Activated CD8-positive, alpha-beta T cell treated with anti-CD3 and anti-CD28 coated beads, Interleukin-2, amount 10 ng/mL, durations not matched to agents 7 days and 5 days (primary cell): ENCODE measurements around the gene HDGFL3. TPM values are rescaled to one million over a fixed set of nuclear protein-coding genes. Genes with fewer than 3 reads are reported as not detected.
"Not testable (repeated sequence)": the region's sequence is repeated elsewhere in the genome, so short reads cannot be mapped to it uniquely, and the experiment has no call there.

Experiments
- ATAC-seq: fragments of 150-1000 bp; cut with Tn5 transposase; one replicate; pipeline ENCODE4 v1.10.0; 2021; ENCODE audit warnings: moderate library complexity
- CTCF ChIA-PET: fragments of 350-600 bp; sonication (Branson Sonifier 250); formaldehyde crosslinking; loops from one replicate; lab custom pipeline; 2021; ENCODE audit warnings: antibody characterized with exemption; lab: Charles Lee
- POLR2A ChIA-PET: fragments of 350-600 bp; sonication (Branson Sonifier 250); formaldehyde crosslinking; loops from one replicate; lab custom pipeline; 2021; ENCODE audit warnings: antibody characterized with exemption; lab: Charles Lee
- DNase-seq: peaks from one replicate; pipeline ENCODE4 v3.0.0-alpha.2; 2020
- H3K27ac Mint-ChIP-seq: one replicate; pipeline ENCODE4 v1.8.0; 2021; ENCODE audit warnings: mild to moderate bottlenecking, mixed read lengths
- H3K27me3 Mint-ChIP-seq: one replicate; pipeline ENCODE4 v1.8.0; 2021; ENCODE audit warnings: low read depth, mixed read lengths
- H3K36me3 Mint-ChIP-seq: one replicate; pipeline ENCODE4 v1.8.0; 2021; ENCODE audit warnings: low read depth, mixed read lengths
- H3K4me1 Mint-ChIP-seq: one replicate; pipeline ENCODE4 v1.8.0; 2021; ENCODE audit warnings: low read depth, mixed read lengths
- H3K4me3 Mint-ChIP-seq: one replicate; pipeline ENCODE4 v1.8.0; 2021; ENCODE audit warnings: mild to moderate bottlenecking, mixed read lengths
- H3K9me3 Mint-ChIP-seq: one replicate; pipeline ENCODE4 v1.8.0; 2022; ENCODE audit warnings: mixed read lengths; ENCODE audit not compliant: insufficient read depth
- total RNA-seq, 2 experiments: library from RNA; stranded (reverse); gene quantifications; one replicate each; pipeline ENCODE4 v1.2.3, GENCODE V29; 2021

HDGFL3 gene
- total RNA-seq, 2 experiments from 2014 or later, result 76.8 to 79.7 TPM

DNA sequence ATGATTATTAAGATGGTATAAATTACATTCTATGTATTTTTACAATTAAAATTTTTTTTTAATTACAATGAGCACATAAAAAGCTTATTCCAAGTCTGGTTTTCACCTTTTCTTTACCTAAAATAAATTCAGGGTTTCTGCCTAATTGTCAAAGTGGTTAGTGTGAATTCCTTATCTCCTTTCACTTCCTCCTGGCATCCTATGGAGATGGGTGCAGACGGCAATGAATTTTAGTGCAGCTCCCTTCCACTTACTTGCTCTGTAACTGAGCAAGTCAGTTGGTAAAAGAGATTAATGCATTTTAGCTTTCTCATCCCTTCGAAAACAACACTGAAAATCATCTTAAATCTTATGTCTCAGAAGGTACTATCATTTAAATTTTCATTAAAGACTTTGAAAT is 13.1 kb downstream of the HDGFL3 start:
- ChIA-PET POLR2A (no interaction called here), CTCF (interaction anchor here (2.1 kb wide), 1 partner anchor 14 kb away, joined by 8 read pairs; the partner anchor contains the start of gene HDGFL3)
- Mint-ChIP-seq H3K27me3 (no peaks in the 10 kb centered on the region), H3K4me3 (no peak overlapping the region), H3K9me3 (peaks cover 6% of the 10 kb centered on the region), H3K36me3 (peaks cover 37% of the 10 kb centered on the region), H3K4me1 (peaks cover 40% of the 10 kb centered on the region), H3K27ac (no peak overlapping the region)
- DNase-seq (no peak), ATAC-seq (no peak)

DNA sequence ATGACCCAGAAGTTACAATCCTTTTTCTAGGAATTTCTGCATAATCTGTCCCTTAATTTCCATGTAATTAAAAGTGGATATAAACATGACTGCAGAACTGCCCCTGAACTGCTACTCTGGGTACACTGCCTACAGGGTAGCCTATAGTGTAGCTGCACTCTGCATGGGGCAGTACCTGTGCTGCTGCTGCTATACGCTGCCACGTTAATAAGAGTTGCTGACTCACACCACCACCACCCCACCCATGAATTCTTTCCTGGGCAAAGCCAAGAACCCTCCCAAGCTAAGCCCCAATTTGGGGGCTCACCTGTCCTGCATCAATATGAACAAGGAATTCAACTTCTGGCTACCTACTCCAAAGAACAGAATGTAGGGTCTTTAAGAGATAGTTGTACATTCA is 13.9 kb downstream of the HDGFL3 start:
- DNase-seq, result no peak
- Mint-ChIP-seq H3K9me3 (peaks cover 6% of the 10 kb centered on the region), H3K4me3 (no peak overlapping the region), H3K27ac (no peak overlapping the region), H3K36me3 (peaks cover 44% of the 10 kb centered on the region), H3K27me3 (no peaks in the 10 kb centered on the region), H3K4me1 (peaks cover 32% of the 10 kb centered on the region)
- ATAC-seq, result no peak
- ChIA-PET POLR2A (no interaction called here), CTCF (no interaction called here)

DNA sequence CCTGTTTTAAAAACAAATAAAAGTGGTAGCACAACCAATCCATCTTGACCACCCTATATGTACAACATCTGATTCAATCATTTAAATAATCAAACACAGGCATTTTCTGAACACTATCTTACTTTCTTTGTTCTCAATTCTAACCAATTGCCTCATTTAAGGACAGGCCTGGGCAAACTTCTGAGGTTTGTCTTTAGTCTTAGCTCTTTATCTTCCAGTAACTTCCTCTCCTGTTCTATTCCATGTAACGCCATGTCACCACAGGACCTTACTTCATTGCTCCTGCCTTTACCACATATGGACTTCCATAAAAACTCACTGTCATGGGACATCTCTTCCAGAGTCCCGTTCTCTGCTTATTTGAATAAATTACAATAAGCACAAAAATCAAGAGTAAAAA is 14.9 kb downstream of the HDGFL3 start:
- Mint-ChIP-seq H3K27ac (no peak overlapping the region), H3K9me3 (peaks cover 6% of the 10 kb centered on the region), H3K4me1 (peaks cover 25% of the 10 kb centered on the region), H3K4me3 (no peak overlapping the region), H3K27me3 (no peaks in the 10 kb centered on the region), H3K36me3 (peaks cover 47% of the 10 kb centered on the region)
- DNase-seq (no peak), ATAC-seq (no peak)
- POLR2A ChIA-PET, result no interaction called here
- CTCF ChIA-PET, result no interaction called here

DNA sequence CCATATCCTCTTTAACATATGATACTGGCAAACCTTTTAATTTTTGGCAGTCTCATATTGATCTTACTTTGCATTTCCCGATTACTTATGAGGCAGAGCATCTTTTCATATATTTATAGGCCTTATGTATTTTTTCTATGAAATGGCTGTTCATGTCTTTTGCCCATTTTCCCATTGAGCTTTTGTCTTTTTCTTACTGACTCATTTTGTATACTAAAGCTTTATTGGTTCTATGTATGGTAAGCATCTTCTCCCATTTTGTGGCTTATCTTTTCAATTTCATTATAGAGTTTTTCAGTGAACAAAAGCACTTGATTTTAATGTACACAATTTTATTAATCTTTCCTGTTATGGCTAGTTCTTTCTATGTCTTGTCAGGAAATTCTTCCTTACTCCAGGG is 17.2 kb downstream of the HDGFL3 start:
- no peaks in the 10 kb centered on the region for H3K27me3 Mint-ChIP-seq
- ChIA-PET CTCF (no interaction called here), POLR2A (interaction anchor here (1.2 kb wide), 1 partner anchor 26 kb away, joined by 3 read pairs; no protein-coding TSS in a partner anchor)
- no peak for ATAC-seq
- H3K4me3 Mint-ChIP-seq, result no peak overlapping the region
- peaks cover 46% of the 10 kb centered on the region for H3K36me3 Mint-ChIP-seq
- no peak for DNase-seq
- no peak overlapping the region for H3K27ac Mint-ChIP-seq
- H3K4me1 Mint-ChIP-seq, result peaks cover 16% of the 10 kb centered on the region
- H3K9me3 Mint-ChIP-seq, result peaks cover 6% of the 10 kb centered on the region

DNA sequence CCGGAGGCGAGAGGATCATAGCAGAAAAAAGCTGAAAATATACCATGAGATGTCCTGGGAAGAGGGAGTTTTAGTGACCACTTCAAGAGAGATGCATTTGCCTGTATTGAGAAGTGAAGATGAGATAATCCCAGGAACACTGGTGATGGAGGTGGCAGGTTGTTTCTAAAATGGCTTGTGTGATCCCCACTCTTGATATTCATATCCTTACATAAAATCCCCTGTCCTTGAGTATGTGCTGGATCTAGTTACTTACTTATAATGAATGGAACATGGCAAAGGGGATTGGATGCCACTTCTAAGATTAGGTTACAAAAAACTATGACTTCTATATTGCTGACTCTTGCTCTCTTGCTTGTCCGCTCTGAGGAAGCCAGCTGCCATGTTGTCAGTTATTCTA is 22.1 kb downstream of the HDGFL3 start:
- DNase-seq (no peak), ATAC-seq (no peak)
- H3K27ac Mint-ChIP-seq, result no peak overlapping the region
- ChIA-PET POLR2A (no interaction called here), CTCF (no interaction called here)
- no peak overlapping the region for H3K4me3 Mint-ChIP-seq
- peaks cover 3% of the 10 kb centered on the region for H3K27me3 Mint-ChIP-seq
- H3K4me1 Mint-ChIP-seq, result peaks cover 3% of the 10 kb centered on the region
- peaks cover 29% of the 10 kb centered on the region for H3K36me3 Mint-ChIP-seq
- peaks cover 1% of the 10 kb centered on the region for H3K9me3 Mint-ChIP-seq

GRCh38 chr15:83178869-83179325 is 28.7 kb downstream of the HDGFL3 start:
- no peak overlapping the region for H3K27ac Mint-ChIP-seq
- H3K4me3 Mint-ChIP-seq, result no peak overlapping the region
- peaks cover 4% of the 10 kb centered on the region for H3K27me3 Mint-ChIP-seq
- peaks cover 16% of the 10 kb centered on the region for H3K36me3 Mint-ChIP-seq
- ATAC-seq (no peak), DNase-seq (no peak)
- ChIA-PET CTCF (no interaction called here), POLR2A (no interaction called here)
- peaks cover 14% of the 10 kb centered on the region for H3K4me1 Mint-ChIP-seq
- no peaks in the 10 kb centered on the region for H3K9me3 Mint-ChIP-seq

DNA sequence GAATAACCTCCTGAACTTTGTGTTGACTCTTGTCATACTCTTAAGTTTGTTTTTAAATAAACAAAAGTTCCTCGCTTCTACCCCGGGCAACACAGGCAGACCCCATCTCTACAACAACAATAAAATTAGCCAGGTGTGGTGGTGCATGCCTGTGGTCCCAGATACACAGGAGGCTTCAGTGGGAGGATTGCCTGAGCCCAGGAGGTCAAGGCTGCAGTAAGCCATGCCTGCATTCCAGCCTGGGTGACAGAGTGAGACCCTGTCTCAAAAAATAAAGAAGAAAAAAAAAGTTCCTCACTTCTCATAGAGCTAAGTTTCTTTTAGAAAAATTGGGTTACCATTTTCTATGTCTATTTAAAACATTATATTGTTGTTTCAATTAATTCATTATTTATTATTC is 29.2 kb downstream of the HDGFL3 start:
- Mint-ChIP-seq H3K27ac (no peak overlapping the region), H3K36me3 (peaks cover 17% of the 10 kb centered on the region), H3K4me1 (peaks cover 16% of the 10 kb centered on the region), H3K4me3 (no peak overlapping the region), H3K27me3 (peaks cover 4% of the 10 kb centered on the region), H3K9me3 (no peaks in the 10 kb centered on the region)
- POLR2A ChIA-PET, result no interaction called here
- no peak for ATAC-seq
- CTCF ChIA-PET, result no interaction called here
- no peak for DNase-seq

DNA sequence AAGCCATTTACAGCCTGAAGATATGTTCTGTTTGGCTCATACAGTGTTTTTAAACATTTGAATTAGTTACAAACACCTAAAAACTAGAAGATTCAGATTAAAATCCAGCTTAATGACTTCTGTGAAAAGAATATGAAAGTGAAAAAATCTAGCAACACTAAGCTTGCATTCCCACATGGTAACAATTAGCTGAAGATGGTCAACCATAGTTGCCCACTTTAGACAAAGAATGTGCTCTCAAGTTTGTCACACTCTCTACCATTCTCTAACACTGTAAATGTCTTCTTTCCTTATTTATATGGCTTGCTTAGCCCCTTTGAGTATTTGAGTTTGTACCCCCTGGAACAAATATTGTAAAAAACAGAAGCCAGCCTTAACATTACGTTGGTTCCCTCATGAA is 32.7 kb downstream of the HDGFL3 start:
- Mint-ChIP-seq H3K9me3 (peaks cover 5% of the 10 kb centered on the region), H3K36me3 (peaks cover 26% of the 10 kb centered on the region), H3K27ac (no peak overlapping the region), H3K4me3 (no peak overlapping the region), H3K4me1 (peaks cover 24% of the 10 kb centered on the region), H3K27me3 (peaks cover 4% of the 10 kb centered on the region)
- ChIA-PET CTCF (interaction anchor here (1.0 to 1.1 kb wide), 3 partner anchors 10 to 325 kb away, joined by 3 to 4 read pairs (median 3); no protein-coding TSS in a partner anchor), POLR2A (no interaction called here)
- ATAC-seq (no peak), DNase-seq (no peak)

DNA sequence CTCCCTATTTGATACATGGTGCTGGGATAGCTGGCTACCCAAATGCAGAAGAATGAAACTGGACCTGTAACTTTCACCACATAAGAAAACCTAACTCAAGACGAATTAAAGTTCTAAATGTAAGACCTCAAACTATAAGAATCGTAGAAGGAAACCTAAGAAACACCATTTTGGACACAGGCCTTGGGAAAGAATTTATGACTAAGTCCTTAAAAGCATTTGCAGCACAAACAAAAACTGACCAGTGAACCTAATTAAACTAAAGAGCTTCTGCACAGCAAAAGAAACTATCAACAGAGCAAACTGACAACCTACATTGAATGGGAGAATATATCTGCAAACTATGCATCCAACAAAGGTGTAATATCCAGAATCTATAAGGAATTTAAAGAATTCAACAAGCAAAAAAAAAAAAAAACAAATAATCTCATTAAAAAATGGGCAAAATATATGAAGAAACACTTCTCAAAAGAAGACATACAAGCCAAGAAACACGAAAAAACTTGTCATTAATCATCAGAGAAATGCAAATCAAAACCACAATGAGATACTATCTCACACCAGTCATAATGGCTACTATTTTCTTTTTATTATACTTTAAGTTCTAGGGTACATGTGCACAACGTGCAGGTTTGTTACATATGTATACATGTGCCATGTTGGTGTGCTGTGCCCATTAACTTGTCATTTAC is 37.0 kb downstream of the HDGFL3 start:
- Mint-ChIP-seq H3K27me3 (peaks cover 8% of the 10 kb centered on the region), H3K4me3 (no peak overlapping the region), H3K4me1 (peaks cover 48% of the 10 kb centered on the region), H3K27ac (no peak overlapping the region), H3K36me3 (peaks cover 56% of the 10 kb centered on the region), H3K9me3 (peaks cover 35% of the 10 kb centered on the region)
- CTCF ChIA-PET, result no interaction called here
- DNase-seq (no peak), ATAC-seq (no peak)
- POLR2A ChIA-PET, result no interaction called here

- DNase-seq, CTCF ChIA-PET, POLR2A ChIA-PET, H3K27me3 Mint-ChIP-seq, H3K27ac Mint-ChIP-seq, ATAC-seq, H3K4me3 Mint-ChIP-seq: not testable (repeated sequence)
- H3K9me3 Mint-ChIP-seq, result peaks cover 36% of the 10 kb centered on the region
- H3K4me1 Mint-ChIP-seq, result peaks cover 53% of the 10 kb centered on the region
- H3K36me3 Mint-ChIP-seq, result peaks cover 54% of the 10 kb centered on the region
Observed at GRCh38 chr15:83169576-83169975, 38.0 kb downstream of the HDGFL3 start.

DNA sequence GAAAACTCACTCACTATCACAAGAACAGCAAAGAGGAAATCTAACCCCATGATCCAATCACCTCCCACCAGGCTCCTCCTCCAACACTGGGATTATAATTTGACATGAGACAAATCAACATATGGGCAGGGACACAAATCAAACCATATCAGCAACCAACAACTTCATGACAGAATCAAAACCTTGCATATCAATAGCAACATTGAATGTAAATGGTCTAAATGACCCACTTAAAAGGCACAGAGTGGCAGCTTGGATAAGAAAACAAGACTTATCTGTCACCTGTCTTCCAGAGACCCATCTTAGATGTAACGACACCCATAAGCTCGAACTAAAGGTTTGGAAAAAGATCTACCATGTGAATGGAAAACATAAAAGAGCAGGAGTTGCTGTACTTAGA is 40.8 kb downstream of the HDGFL3 start:
- Mint-ChIP-seq H3K4me3 (no peak overlapping the region), H3K4me1 (peaks cover 75% of the 10 kb centered on the region), H3K27ac (peak overlapping the region; percentile 56), H3K27me3 (peaks cover 4% of the 10 kb centered on the region), H3K36me3 (peaks cover 64% of the 10 kb centered on the region), H3K9me3 (peaks cover 36% of the 10 kb centered on the region)
- POLR2A ChIA-PET, result no interaction called here
- DNase-seq (no peak), ATAC-seq (no peak)
- CTCF ChIA-PET, result interaction anchor here (1.4 kb wide), 1 partner anchor 156 kb away, joined by 3 read pairs; the partner anchor contains the start of gene C15orf40

GRCh38 chr15:83166218-83166617 is 41.4 kb downstream of the HDGFL3 start:
- Mint-ChIP-seq H3K4me3 (no peak overlapping the region), H3K27me3 (peaks cover 4% of the 10 kb centered on the region), H3K4me1 (peaks cover 76% of the 10 kb centered on the region), H3K36me3 (peaks cover 65% of the 10 kb centered on the region), H3K9me3 (peaks cover 33% of the 10 kb centered on the region), H3K27ac (no peak overlapping the region)
- ChIA-PET CTCF (interaction anchor here (1.4 to 2.6 kb wide), 3 partner anchors 11 to 155 kb away, joined by 3 to 10 read pairs (median 6); partner anchors contain the start of genes BTBD1 and C15orf40), POLR2A (no interaction called here)
- no peak for DNase-seq
- ATAC-seq, result no peak
